NCI-H460 (cell line): Measurements from ENCODE around the gene CCNJL. TPM values are rescaled to one million over a fixed set of nuclear protein-coding genes. Genes with fewer than 3 reads are reported as not detected.
"Not testable (repeated sequence)": the region's sequence is repeated elsewhere in the genome, so short reads cannot be mapped to it uniquely, and the experiment has no call there.

Experiments used
- DNase-seq: peaks from one replicate; pipeline ENCODE4 v3.0.0-alpha.2; 2016; ENCODE audit warnings: low read depth; ENCODE audit errors: extremely low read depth
- total RNA-seq: library from RNA; depleted of rRNA; stranded (reverse); fragments of >200 nt; shearing (Covaris generic); gene quantifications from 2 replicates; pipeline ENCODE4 v1.2.3, GENCODE V29; 2014

CCNJL gene
- total RNA-seq, 1 experiment from 2014 or later, result 9.1 TPM

GRCh38 chr5:160266752-160267345 is 45.5 kb downstream of the CCNJL start:
- DNase-seq, result no peak

GRCh38 chr5:160266044-160266443 is 46.3 kb downstream of the CCNJL start:
- DNase-seq, result no peak

GRCh38 chr5:160263326-160263855 is 49.0 kb downstream of the CCNJL start:
- DNase-seq, result no peak

GRCh38 chr5:160262151-160263074 is 50.0 kb downstream of the CCNJL start:
- no peak for DNase-seq

GRCh38 chr5:160260881-160261815 is 51.2 kb downstream of the CCNJL start:
- DNase-seq, result peak; percentile 60

- no peak for DNase-seq
Observed at GRCh38 chr5:160260006-160260775, 52.2 kb downstream of the CCNJL start.

- DNase-seq, result no peak
Observed at GRCh38 chr5:160259341-160259740, 53.0 kb downstream of the CCNJL start.

- no peak for DNase-seq
Observed at GRCh38 chr5:160254706-160255105, 57.7 kb downstream of the CCNJL start.

GRCh38 chr5:160253441-160253840 is 58.9 kb downstream of the CCNJL start:
- DNase-seq, result no peak

- no peak for DNase-seq
Observed at GRCh38 chr5:160252916-160253315, 59.4 kb downstream of the CCNJL start.

- DNase-seq, result no peak
Observed at GRCh38 chr5:160251406-160252155, 60.8 kb downstream of the CCNJL start.

- no peak for DNase-seq
Observed at GRCh38 chr5:160250826-160251225, 61.5 kb downstream of the CCNJL start.

- no peak for DNase-seq
Observed at GRCh38 chr5:160250226-160250625, 62.1 kb downstream of the CCNJL start.

- DNase-seq, result not testable (repeated sequence)
Observed at GRCh38 chr5:160249570-160249969, 62.8 kb downstream of the CCNJL start.

- DNase-seq, result no peak
Observed at GRCh38 chr5:160245506-160246086, 66.8 kb downstream of the CCNJL start.

- DNase-seq, result no peak
Observed at GRCh38 chr5:160242145-160242544, 70.2 kb downstream of the CCNJL start.

- no peak for DNase-seq
Observed at GRCh38 chr5:160240350-160240749, 72.0 kb downstream of the CCNJL start.

GRCh38 chr5:160237571-160238093 is 74.7 kb downstream of the CCNJL start:
- DNase-seq, result no peak

- DNase-seq, result no peak
Observed at GRCh38 chr5:160235731-160236130, 76.6 kb downstream of the CCNJL start.
